GM20431 (cell line): ENCODE measurements around the gene PDGFD.

Experiments
- in situ Hi-C: fragments of 300-500 bp; cut with MseI, MboI; formaldehyde crosslinking; loops from one replicate; pipeline ENCODE4 v1.15.0; 2020; ENCODE audit warnings: low sequenced_read_pairs; ENCODE audit not compliant: unreplicated experiment

PDGFD gene

GRCh38 chr11:104164028-104164520 is at the start of gene PDGFD:
Gene PDGFD (minus strand): TSS chr11:104164147.
- in situ Hi-C loops = loop anchor here (25.0 kb wide), 1 partner anchor 477 kb away; no protein-coding TSS in a partner anchor

GRCh38 chr11:104206936-104207335 is 43.0 kb upstream of the PDGFD start:
- in situ Hi-C loops = no loop called here

GRCh38 chr11:104205838-104206237 is 41.9 kb upstream of the PDGFD start:
- in situ Hi-C loops = no loop called here

- in situ Hi-C loops = no loop called here
Measured at GRCh38 chr11:104200688-104201087, 36.7 kb upstream of the PDGFD start.

- in situ Hi-C loops = no loop called here
Measured at GRCh38 chr11:104199053-104199452, 35.1 kb upstream of the PDGFD start.

GRCh38 chr11:104198576-104198975 is 34.6 kb upstream of the PDGFD start:
- in situ Hi-C loops = no loop called here

- in situ Hi-C loops = no loop called here
Measured at GRCh38 chr11:104191124-104191523, 27.2 kb upstream of the PDGFD start.

- in situ Hi-C loops = no loop called here
Measured at GRCh38 chr11:104183593-104183992, 19.6 kb upstream of the PDGFD start.

- in situ Hi-C loops = no loop called here
Measured at GRCh38 chr11:104175769-104176168, 11.8 kb upstream of the PDGFD start.

GRCh38 chr11:104169091-104169490 is 5.1 kb upstream of the PDGFD start:
- in situ Hi-C loops = loop anchor here (25.0 kb wide), 1 partner anchor 482 kb away; no protein-coding TSS in a partner anchor

GRCh38 chr11:104165014-104165413 is 1.1 kb upstream of the PDGFD start:
- in situ Hi-C loops = loop anchor here (25.0 kb wide), 1 partner anchor 478 kb away; no protein-coding TSS in a partner anchor

- in situ Hi-C loops = loop anchor here (25.0 kb wide), 1 partner anchor 476 kb away; no protein-coding TSS in a partner anchor
Measured at GRCh38 chr11:104163100-104164027, 583 bp downstream of the PDGFD start.

GRCh38 chr11:104161751-104162450 is 2.0 kb downstream of the PDGFD start:
- in situ Hi-C loops = loop anchor here (25.0 kb wide), 1 partner anchor 475 kb away; no protein-coding TSS in a partner anchor

- in situ Hi-C loops = loop anchor here (25.0 kb wide), 1 partner anchor 472 kb away; no protein-coding TSS in a partner anchor
Measured at GRCh38 chr11:104159356-104159755, 4.6 kb downstream of the PDGFD start.

GRCh38 chr11:104155375-104155774 is 8.6 kb downstream of the PDGFD start:
- in situ Hi-C loops = loop anchor here (25.0 kb wide), 1 partner anchor 468 kb away; no protein-coding TSS in a partner anchor

- in situ Hi-C loops = loop anchor here (25.0 kb wide), 1 partner anchor 467 kb away; no protein-coding TSS in a partner anchor
Measured at GRCh38 chr11:104154296-104154695, 9.7 kb downstream of the PDGFD start.

- in situ Hi-C loops = loop anchor here (25.0 kb wide), 1 partner anchor 466 kb away; no protein-coding TSS in a partner anchor
Measured at GRCh38 chr11:104152941-104153505, 10.9 kb downstream of the PDGFD start.

GRCh38 chr11:104151404-104152204 is 12.3 kb downstream of the PDGFD start:
- in situ Hi-C loops = loop anchor here (25.0 kb wide), 1 partner anchor 464 kb away; no protein-coding TSS in a partner anchor

- in situ Hi-C loops = loop anchor here (25.0 kb wide), 1 partner anchor 211 kb away; no protein-coding TSS in a partner anchor
Measured at GRCh38 chr11:104148706-104149105, 15.2 kb downstream of the PDGFD start.
